Prostate gland (tissue), 2 donors: Measurements from ENCODE around the gene ACAA1.

Experiments used
- CTCF ChIP-seq, 4 experiments: fragments of 200-600 bp in 2 of 4; fragments of 450-650 bp in 2 of 4; sonication (generic) in 2 of 4; IDR thresholded peaks; 1 replicate in 3 of 4; 2 replicates in 1 of 4; pipeline ENCODE4 v1.5.1; 2016 to 2019; ENCODE audit warnings: antibody characterized with exemption in 4 of 4, mild to moderate bottlenecking in 2 of 4, moderate library complexity in 2 of 4
- POLR2AphosphoS5 ChIP-seq: sonication (generic); formaldehyde crosslinking; IDR thresholded peaks from one replicate; pipeline ENCODE4 v1.6.1; 2017; ENCODE audit warnings: antibody characterized with exemption

- TF ChIP-seq POLR2AphosphoS5 = no peak
- TF ChIP-seq CTCF (IDR thresholded peaks at IDR 0.05) = no peak
Measured at GRCh38 chr3:38111696-38112377, 25.1 kb downstream of the ACAA1 start.
